NCI-H510A treated with DMSO at 0.1 percent for 48 hours (cell line): ENCODE results near the gene PRR36.
"Not testable (repeated sequence)": the region's sequence is repeated elsewhere in the genome, so short reads cannot be mapped to it uniquely, and the experiment has no call there.

ENCODE experiments used
- DNase-seq: peaks from one replicate; lab custom pipeline; 2025; lab: John Stamatoyannopoulos, UW

PRR36 gene

GRCh38 chr19:7899751-7900378 lies 25.7 kb upstream of the PRR36 start:
- DNase-seq = no peak

DNA sequence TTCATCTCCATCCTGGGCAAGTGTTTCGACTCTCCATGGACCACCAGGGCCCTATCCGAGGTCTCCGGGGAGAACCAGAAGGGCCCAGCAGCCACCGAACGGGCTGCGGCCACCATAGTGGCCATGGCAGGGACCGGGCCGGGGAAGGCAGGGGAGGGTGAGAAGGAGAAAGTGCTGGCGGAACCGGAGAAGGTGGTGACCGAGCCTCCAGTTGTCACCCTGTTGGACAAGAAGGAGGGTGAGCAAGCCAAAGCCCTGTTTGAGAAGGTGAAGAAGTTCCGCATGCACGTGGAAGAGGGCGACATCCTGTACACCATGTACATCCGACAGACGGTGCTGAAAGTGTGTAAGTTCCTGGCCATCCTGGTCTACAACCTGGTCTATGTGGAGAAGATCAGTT lies 24.8 kb upstream of the PRR36 start:
- DNase-seq = no peak

DNA sequence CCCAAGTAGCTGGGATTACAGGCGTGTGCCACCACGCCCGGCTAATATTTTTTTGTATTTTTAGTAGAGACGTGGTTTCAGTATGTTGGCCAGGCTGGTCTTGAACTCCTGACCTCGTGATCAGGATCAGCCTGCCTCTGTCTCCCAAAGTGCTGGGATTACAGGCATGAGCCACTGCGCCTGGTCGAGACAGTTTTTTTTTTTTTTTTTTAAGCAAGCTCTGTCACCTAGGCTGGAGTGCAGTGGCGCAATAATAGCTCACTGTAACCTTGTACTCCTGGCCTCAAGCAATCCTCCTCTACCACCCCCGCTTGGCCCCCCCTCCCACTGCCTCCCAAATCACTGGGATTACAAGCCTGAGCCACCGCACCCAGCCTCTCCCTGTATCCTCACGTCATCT lies 23.1 kb upstream of the PRR36 start:
- DNase-seq = no peak

- DNase-seq = no peak
Measured at GRCh38 chr19:7895565-7895964, 21.4 kb upstream of the PRR36 start.

DNA sequence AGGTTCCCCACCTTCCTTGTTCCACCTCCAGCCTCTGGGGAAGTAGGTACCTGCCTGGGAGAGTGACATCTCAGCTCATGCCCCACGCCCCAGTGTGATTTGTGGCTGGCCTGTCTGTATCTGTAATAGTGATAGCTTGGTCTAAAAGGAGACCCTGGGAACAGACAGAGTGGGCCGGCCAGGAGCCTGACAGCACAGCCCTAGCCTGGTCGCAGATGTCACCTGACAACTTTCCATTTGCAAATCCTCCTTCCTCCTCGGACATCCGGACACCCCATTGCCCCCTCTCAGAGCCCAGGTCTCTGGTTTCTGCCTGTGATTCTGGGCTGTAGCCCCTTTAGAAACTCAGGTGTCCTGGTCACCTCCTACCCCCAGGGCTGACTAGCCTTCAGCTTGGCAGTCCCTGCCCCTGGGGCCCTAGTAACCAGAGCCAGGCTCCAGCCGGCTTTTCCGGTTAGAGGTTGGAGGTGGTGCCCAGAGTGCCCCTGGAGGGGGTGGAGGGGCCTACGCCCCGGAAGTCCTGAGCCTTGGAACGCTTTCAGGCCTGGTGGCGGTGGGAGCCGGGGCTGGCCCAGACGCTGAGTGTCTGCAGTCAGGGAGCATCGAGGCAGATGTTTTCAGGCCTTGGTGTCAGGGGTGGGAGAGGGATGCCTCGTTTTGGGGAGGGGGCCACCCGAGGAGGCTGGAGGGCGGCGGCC lies 20.6 kb upstream of the PRR36 start:
- peak; percentile 44 for DNase-seq

DNA sequence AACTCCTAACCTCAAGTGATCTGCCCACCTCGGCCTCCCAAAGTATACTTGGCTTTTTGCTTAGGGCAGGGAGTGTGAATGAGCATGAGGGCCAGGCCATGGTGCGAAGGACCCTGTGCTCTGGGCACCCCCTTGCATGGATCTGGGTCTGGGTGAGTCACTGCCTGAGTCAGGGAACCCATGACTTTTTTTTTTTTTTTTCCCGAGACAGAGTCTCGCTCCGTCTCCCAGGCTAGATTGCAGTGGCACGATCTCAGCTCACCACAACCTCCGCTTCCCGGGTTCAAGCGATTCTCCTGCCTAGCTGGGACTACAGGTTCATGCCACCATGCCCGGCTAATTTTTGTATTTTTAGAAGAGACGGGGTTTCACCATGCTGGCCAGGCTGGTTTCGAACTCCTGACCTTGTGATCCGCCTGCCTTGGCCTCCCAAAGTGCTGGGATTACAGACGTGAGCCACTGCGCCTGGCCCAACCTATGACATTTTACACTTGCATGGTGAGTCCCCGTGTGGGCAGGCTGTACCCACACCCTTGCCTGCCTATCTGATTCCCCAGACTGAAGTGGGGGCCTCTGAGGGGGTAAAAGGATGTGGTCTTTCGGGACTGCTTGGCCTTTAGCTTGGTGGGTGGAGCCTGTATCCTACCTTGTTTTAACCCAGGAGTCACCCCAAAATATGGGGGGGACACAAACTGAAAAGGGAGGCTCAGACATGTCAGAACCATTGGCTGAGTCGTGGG lies 19.3 kb upstream of the PRR36 start:
- DNase-seq = not testable (repeated sequence)

GRCh38 chr19:7888826-7889217 lies 14.6 kb upstream of the PRR36 start:
- DNase-seq = no peak

DNA sequence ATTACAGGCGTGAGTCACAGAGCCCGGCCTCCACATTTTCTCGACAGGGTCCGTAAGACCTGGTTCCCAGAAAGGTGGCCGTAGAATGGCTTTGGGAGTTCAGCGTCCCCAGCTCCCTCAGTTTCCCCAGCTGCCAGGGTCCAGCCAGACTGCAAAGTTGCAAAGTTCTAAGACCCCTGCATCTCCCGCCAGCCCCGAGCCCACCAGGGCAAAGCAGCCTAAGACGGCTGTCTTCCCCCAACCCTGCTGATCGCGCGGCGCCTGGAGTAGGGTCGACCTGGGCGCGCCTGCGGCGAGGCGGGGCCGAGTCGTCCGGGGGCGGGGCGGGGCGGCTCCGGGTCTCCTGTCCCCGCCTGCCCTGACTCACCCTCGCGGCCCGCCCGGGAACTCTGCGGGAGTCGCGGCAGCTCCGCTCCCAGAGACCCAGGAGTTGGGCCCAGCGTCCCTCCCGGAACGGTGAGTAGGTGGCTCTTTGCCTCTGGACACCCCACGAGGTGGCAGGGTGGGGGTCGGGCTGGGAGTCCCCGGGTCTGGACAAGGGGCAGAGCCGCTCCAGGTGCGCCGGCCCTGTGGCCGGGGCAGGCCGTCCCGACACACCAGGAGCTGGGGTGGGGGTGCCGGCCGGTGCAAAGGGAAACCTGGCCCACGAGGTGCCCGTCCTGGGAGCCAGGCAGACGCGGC lies 14.1 kb upstream of the PRR36 start, which contains the start of gene LRRC8E:
Gene LRRC8E (plus strand): TSS at position 366 of the 681 bp plus-strand sequence. CDS start 7,094 bp downstream, outside the sequence.
- DNase-seq = peak; percentile 72

DNA sequence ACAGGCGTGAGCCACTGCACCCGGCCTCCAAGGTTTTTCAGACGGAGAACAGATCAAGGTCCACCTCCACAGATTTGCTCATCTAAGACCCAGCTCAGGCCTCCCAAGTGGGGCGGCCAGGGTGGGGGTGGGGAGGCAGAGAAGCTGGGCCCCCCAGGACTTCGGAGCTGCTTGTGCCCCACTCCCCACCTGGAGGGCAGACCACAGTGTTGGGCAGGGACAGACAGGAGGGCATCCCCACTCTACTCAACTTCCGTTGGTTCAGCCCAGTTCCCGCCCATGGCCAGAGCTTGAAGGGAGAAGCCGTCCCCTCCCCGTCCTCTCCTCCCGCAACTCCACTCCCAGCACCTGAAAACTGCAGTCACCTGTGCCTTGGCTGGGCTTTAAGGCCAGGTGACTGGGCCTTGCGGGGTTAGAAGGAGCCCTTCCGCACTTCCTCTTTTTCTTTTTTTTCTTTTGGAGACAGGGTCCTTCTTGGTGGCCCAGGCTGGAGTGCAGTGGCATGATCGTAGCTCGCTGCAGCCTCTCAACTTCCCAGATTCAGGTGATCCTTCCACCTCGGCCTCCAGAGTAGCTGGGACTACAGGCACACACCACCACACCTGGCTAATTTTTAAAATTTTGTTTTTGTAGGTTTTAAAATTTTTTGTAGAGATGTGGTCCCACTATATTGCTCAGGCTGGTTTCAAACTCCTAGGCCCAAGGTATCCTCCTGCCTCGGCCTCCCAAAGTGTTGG lies 13.4 kb upstream of the PRR36 start:
- DNase-seq = no peak

- DNase-seq = no peak
Measured at GRCh38 chr19:7885818-7886217, 11.6 kb upstream of the PRR36 start.

DNA sequence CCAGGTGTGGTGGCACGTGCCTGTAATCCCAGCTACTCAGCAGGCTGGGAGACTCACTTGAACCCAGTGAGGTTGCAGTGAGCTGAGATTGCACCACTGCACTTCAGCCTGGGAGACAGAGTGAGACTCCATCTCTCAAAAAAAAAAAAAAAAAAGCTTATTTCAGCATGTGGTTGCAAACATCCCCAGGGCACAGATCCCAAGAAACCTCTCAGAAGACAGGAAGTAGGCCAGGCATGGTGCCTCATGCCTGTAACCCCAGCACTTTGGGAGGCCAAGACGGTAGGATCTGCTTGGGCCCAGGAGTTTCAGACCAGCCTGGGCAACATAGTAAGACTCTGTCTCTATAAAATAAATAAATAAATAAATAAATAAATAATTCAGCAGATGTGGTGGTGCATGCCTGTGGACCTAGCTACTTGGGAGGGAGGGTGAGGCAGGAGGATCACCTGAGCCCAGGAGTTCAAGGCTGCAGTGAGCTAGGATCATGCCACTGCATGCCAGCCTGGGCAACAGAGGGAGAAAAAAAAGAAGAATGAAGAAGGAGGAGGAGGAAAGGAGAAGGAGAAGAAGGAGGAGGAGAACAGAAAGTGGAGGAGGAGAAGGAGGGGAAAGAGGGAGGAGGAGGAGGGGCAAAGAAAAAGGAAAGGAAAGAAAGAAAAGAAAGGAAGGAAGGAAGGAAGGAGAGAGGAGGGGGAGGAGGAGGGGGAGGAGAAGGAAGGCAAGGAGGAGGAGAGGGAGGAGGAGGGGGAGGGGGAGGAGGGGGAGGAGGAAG lies 9.8 kb upstream of the PRR36 start:
- no peak for DNase-seq

GRCh38 chr19:7883105-7883504 lies 8.9 kb upstream of the PRR36 start:
- DNase-seq = peak; percentile 49

DNA sequence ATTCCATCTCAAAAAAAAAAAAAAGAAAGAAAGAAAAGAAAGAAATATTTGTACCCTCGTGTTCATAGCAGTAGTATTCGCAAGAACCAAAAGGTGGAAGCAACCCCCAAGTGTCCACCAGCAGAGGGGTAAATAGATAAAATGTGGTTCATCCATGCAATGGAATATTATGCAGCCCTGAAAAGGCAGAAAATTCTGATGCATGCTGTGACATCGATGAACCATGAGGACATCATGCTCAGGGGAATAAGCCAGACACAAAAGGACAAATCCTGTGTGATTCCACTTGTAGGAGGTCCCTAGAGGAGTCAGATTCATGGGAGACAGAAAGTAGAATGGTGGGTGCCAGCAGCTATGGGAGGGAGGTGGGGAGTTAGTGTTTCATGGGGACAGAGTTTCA lies 7.7 kb upstream of the PRR36 start:
- no peak for DNase-seq

DNA sequence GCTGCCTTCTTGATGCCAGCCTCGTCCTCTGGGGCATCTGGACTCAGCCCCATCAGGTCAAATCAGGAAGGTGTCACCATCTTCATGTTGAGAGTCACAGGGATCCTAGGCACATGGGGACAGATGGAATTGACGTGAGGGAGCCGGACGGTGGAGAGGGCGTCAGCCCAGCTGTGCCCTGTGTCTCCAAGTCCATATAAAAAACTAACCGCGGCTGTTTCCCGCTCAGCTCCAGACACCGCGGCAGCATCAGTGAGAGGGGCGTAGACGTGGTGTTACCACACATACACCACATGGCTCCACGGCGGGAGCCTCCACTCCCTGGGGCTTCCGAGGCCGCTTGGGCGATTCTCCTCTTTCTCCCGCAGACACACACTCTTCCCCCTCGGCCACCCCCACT lies 5.6 kb upstream of the PRR36 start:
- DNase-seq = no peak

DNA sequence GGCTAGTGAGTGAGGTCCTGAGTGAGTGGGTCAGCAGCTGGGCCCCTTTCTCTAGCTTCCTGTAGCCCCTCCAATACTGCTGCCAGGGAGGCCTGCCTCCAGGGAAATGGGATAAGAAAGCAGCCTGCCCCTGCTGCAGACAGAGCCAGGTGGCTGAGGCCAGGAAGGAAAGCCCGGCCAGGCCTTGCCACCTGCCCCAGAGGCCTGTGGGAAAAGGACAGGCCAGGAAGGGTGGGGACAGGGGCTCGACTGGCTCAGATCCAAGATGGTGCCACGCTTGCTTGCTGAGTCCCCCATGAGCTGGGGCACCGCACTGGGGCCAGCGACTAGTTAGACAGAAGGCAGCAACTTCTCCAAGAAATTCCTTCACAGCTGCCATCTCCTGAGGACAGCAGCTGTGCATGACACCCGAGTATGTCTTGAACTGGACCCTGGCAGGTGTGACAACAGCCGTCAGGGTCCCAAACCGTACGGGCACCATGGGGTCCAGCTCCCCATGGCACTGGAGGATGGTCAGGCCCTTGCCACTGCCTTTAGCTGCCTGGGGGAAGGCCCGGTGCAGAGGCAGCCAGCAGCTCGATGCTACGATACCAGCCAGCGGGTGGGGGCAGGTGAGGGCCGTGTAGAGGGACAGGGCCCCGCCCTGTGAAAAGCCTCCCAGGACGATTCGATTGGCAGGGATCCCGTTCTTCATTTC lies 5.1 kb upstream of the PRR36 start:
- DNase-seq = no peak

DNA sequence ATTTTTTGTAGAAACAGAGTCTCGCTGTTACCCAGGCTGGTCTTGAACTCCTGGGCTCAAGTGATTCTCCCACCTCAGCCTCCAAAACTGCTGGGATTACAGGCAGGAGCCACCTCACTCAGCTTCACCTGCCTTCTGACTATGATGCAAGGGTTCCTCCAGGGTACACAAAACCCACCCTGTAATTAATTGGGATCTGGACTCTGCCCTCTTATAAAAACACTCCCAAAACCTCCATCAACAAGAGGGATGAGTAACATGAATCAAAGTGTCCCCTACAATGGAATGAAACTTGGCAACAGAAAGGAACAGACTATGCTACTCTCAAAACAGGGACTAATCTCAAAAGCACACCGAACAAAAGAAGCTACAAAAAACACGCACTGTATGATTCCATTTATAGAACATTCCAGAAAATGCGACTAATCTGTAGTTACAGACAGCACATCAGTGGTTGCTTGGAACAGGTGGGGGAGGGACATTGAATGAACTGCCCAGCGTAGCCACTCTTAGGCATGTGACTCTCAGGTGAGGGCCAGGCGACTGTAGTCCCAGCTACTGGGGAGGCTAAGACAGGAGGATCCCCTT lies 3.2 kb upstream of the PRR36 start:
- no peak for DNase-seq

DNA sequence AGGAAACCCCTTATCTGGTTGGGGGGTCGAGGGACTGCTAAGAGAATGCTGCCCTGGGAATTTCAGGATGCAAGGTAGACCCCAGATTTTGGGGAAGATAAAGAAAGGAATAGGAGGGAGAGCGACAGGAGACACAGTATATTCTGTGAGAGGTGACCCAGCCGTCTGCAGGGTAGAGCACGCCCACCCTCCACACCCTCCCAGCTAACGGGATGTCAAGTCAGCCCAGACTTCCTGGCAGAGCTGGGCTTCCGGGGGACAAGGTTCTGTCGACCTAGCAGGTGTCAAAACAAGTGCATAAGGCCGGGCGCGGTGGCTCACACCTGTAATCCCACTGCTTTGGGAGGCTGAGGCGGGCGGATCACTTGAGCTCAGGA lies 695 bp upstream of the PRR36 start:
- DNase-seq = no peak

- DNase-seq = no peak
Measured at GRCh38 chr19:7873304-7874075, 700 bp downstream of the PRR36 start.
